H9 (cell line): ENCODE data around the gene LRP10. TPM values are rescaled to one million over a fixed set of nuclear protein-coding genes. Genes with fewer than 3 reads are reported as not detected.
A peak's percentile ranks its signal among the peaks of the same experiment; 100 is the strongest.

Experiments
- DNase-seq: peaks from one replicate; pipeline ENCODE4 v3.0.0-alpha.2; 2017
- H2AFZ ChIP-seq: one replicate; pipeline ENCODE4 v1.6.1; 2013; ENCODE audit warnings: mild to moderate bottlenecking, low read length, control low read depth, moderate library complexity
- H2AK5ac ChIP-seq: 2 replicates; pipeline ENCODE4 v1.6.1; 2013; ENCODE audit warnings: low read length, control low read depth, mixed read lengths; ENCODE audit not compliant: insufficient read length
- H2BK120ac ChIP-seq: one replicate; pipeline ENCODE4 v1.6.1; 2013; ENCODE audit warnings: low read depth, mild to moderate bottlenecking, low read length, control low read depth, inconsistent platforms; ENCODE audit not compliant: poor library complexity, severe bottlenecking
- H2BK12ac ChIP-seq: 2 replicates; pipeline ENCODE4 v1.6.1; 2013; ENCODE audit warnings: low read length, control low read depth, mixed read lengths, low read depth; ENCODE audit not compliant: insufficient read length
- H2BK15ac ChIP-seq: 2 replicates; pipeline ENCODE4 v1.6.1; 2013; ENCODE audit warnings: low read depth, low read length, control low read depth
- H2BK20ac ChIP-seq: one replicate; pipeline ENCODE4 v1.6.1; 2013; ENCODE audit warnings: low read depth, mild to moderate bottlenecking, low read length, control low read depth, inconsistent platforms; ENCODE audit not compliant: poor library complexity, severe bottlenecking
- H2BK5ac ChIP-seq: 2 replicates; pipeline ENCODE4 v1.6.1; 2013; ENCODE audit warnings: low read length, control low read depth, mixed read lengths; ENCODE audit not compliant: insufficient read length
- H3K14ac ChIP-seq: 2 replicates; pipeline ENCODE4 v1.6.1; 2013; ENCODE audit warnings: low read length, control low read depth; ENCODE audit not compliant: insufficient read depth
- H3K18ac ChIP-seq: 2 replicates; pipeline ENCODE4 v1.6.1; 2013; ENCODE audit warnings: low read depth, mild to moderate bottlenecking, mixed read lengths, low read length, control low read depth; ENCODE audit not compliant: insufficient read length
- H3K23ac ChIP-seq: 2 replicates; pipeline ENCODE4 v1.6.1; 2013; ENCODE audit warnings: low read length, control low read depth, mixed read lengths, low read depth; ENCODE audit not compliant: insufficient read length
- H3K23me2 ChIP-seq: 2 replicates; pipeline ENCODE4 v1.6.1; 2013; ENCODE audit warnings: low read depth, mild to moderate bottlenecking, mixed read lengths, low read length, control low read depth; ENCODE audit not compliant: insufficient read length, poor library complexity, severe bottlenecking
- H3K27ac ChIP-seq: 2 replicates; pipeline ENCODE4 v1.5.1; 2013; ENCODE audit warnings: low read length, control low read depth, mixed read lengths, low read depth; ENCODE audit not compliant: insufficient read length
- H3K27me3 ChIP-seq: 2 replicates; pipeline ENCODE4 v1.6.1; 2013; ENCODE audit warnings: low read length, control low read depth, inconsistent platforms; ENCODE audit not compliant: insufficient read depth
- H3K4ac ChIP-seq: 2 replicates; pipeline ENCODE4 v1.6.1; 2013; ENCODE audit warnings: low read depth, mild to moderate bottlenecking, control low read depth, inconsistent platforms, low read length, moderate library complexity
- H3K4me1 ChIP-seq: 2 replicates; pipeline ENCODE4 v1.6.1; 2013; ENCODE audit warnings: low read length, control low read depth, inconsistent platforms; ENCODE audit not compliant: insufficient read depth
- H3K4me2 ChIP-seq: 2 replicates; pipeline ENCODE4 v1.6.1; 2013; ENCODE audit warnings: low read length, control low read depth, mixed read lengths; ENCODE audit not compliant: insufficient read length, insufficient read depth
- H3K56ac ChIP-seq: 2 replicates; pipeline ENCODE4 v1.6.1; 2013; ENCODE audit warnings: low read depth, mild to moderate bottlenecking, mixed read lengths, low read length, control low read depth; ENCODE audit not compliant: insufficient read length
- H3K79me1 ChIP-seq: 2 replicates; pipeline ENCODE4 v1.6.1; 2013; ENCODE audit warnings: low read depth, mild to moderate bottlenecking, moderate library complexity, low read length, control low read depth, inconsistent platforms; ENCODE audit not compliant: insufficient read depth, poor library complexity, severe bottlenecking
- H3K79me2 ChIP-seq: 2 replicates; pipeline ENCODE4 v1.6.1; 2013; ENCODE audit warnings: low read length, control low read depth, inconsistent platforms; ENCODE audit not compliant: insufficient read depth
- H3K9ac ChIP-seq: 2 replicates; pipeline ENCODE4 v1.6.1; 2013; ENCODE audit warnings: low read length, control low read depth, mixed read lengths; ENCODE audit not compliant: insufficient read length; ENCODE audit errors: extremely low read depth
- H3K9me3 ChIP-seq: one replicate; pipeline ENCODE4 v1.6.1; 2013; ENCODE audit warnings: low read depth, low read length, inconsistent platforms; ENCODE audit not compliant: control insufficient read depth
- H3T11ph ChIP-seq: one replicate; pipeline ENCODE4 v1.6.1; 2013; ENCODE audit warnings: mild to moderate bottlenecking, low read length, control low read depth, inconsistent platforms
- H4K20me1 ChIP-seq: one replicate; pipeline ENCODE4 v1.6.1; 2013; ENCODE audit not compliant: control insufficient read depth, insufficient read length, insufficient read depth
- H4K5ac ChIP-seq: 2 replicates; pipeline ENCODE4 v1.6.1; 2013; ENCODE audit warnings: low read depth, mild to moderate bottlenecking, mixed read lengths, low read length, control low read depth; ENCODE audit not compliant: insufficient read length
- H4K8ac ChIP-seq: replicated peaks from 2 replicates; pipeline ENCODE4 v1.6.1; 2013; ENCODE audit warnings: low read length, control low read depth, mixed read lengths, low read depth; ENCODE audit not compliant: insufficient read length
- H4K91ac ChIP-seq: 2 replicates; pipeline ENCODE4 v1.6.1; 2013; ENCODE audit warnings: low read depth, mild to moderate bottlenecking, moderate library complexity, mixed read lengths, low read length, control low read depth; ENCODE audit not compliant: insufficient read length
- H3K27ac Mint-ChIP-seq, 3 experiments: 2 replicates in 2 of 3; 3 replicates in 1 of 3; pipeline ENCODE4 v1.8.0; 2020 to 2021; ENCODE audit warnings: mixed read lengths in 3 of 3, mild to moderate bottlenecking in 1 of 3, moderate library complexity in 1 of 3
- H3K27me3 Mint-ChIP-seq: 2 replicates; pipeline ENCODE4 v1.8.0; 2021; ENCODE audit warnings: low read depth, mild to moderate bottlenecking, moderate library complexity, mixed read lengths
- H3K36me3 Mint-ChIP-seq, 3 experiments: 2 replicates in 2 of 3; 3 replicates in 1 of 3; pipeline ENCODE4 v1.8.0; 2020 to 2021; ENCODE audit warnings: low read depth in 3 of 3, mixed read lengths in 3 of 3; ENCODE audit not compliant: insufficient read depth in 1 of 3
- H3K4me1 Mint-ChIP-seq, 2 experiments: 2 replicates each; pipeline ENCODE4 v1.8.0; 2020; ENCODE audit warnings: mixed read lengths in 2 of 2
- H3K4me3 Mint-ChIP-seq, 2 experiments: 2 replicates in 1 of 2; 3 replicates in 1 of 2; pipeline ENCODE4 v1.8.0; 2020 to 2021; ENCODE audit warnings: mild to moderate bottlenecking in 2 of 2, mixed read lengths in 2 of 2, moderate library complexity in 1 of 2
- H3K9me3 Mint-ChIP-seq, 2 experiments: 2 replicates in 1 of 2; 3 replicates in 1 of 2; pipeline ENCODE4 v1.8.0; 2020; ENCODE audit warnings: mild to moderate bottlenecking in 2 of 2, mixed read lengths in 2 of 2, moderate library complexity in 1 of 2
- WGBS: extraction: QIAGEN DNeasy Blood & Tissue Kit; methylation state at CpG from one replicate; pipeline ENCODE4 v1.1.7; 2013; ENCODE audit warnings: missing lambda C conversion rate, low lambda C conversion rate, mixed read lengths; ENCODE audit not compliant: insufficient read length; ENCODE audit errors: extremely low coverage; 5-methylcytosine and 5-hydroxymethylcytosine counted together
- total RNA-seq: library from RNA; stranded (reverse); gene quantifications from 2 replicates; pipeline ENCODE4 v1.2.1, GENCODE V29; 2021
- TF ChIP-seq, protein P1 (sequence below): fragments of 200-600 bp; sonication (generic); conservative IDR thresholded peaks from 3 replicates; pipeline ENCODE4 v1.8.0; 2021; ENCODE audit warnings: antibody characterized with exemption, mild to moderate bottlenecking

The LRP10 gene
- total RNA-seq, 1 experiment from 2014 or later = 13.3 TPM

- no peak overlapping the region for H2AFZ ChIP-seq
- whole genome bisulfite sequencing = no CpG with 5 or more reads among the region's 10 CpGs
- TF ChIP-seq, protein P1, sequence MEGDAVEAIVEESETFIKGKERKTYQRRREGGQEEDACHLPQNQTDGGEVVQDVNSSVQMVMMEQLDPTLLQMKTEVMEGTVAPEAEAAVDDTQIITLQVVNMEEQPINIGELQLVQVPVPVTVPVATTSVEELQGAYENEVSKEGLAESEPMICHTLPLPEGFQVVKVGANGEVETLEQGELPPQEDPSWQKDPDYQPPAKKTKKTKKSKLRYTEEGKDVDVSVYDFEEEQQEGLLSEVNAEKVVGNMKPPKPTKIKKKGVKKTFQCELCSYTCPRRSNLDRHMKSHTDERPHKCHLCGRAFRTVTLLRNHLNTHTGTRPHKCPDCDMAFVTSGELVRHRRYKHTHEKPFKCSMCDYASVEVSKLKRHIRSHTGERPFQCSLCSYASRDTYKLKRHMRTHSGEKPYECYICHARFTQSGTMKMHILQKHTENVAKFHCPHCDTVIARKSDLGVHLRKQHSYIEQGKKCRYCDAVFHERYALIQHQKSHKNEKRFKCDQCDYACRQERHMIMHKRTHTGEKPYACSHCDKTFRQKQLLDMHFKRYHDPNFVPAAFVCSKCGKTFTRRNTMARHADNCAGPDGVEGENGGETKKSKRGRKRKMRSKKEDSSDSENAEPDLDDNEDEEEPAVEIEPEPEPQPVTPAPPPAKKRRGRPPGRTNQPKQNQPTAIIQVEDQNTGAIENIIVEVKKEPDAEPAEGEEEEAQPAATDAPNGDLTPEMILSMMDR = no peak
These were observed 48.0 kb downstream of the LRP10 start for GRCh38 chr14:22919601-22919921.

More at GRCh38 chr14:22919601-22919921, 48.0 kb downstream of the LRP10 start:
- Histone ChIP-seq H4K5ac (no peak overlapping the region), H3K27ac (peak overlapping the region; percentile 49), H4K20me1 (no peaks in the 10 kb centered on the region), H2BK15ac (no peak overlapping the region), H3K23ac (no peak overlapping the region), H3K27me3 (no peaks in the 10 kb centered on the region), H3K4me2 (peak overlapping the region; percentile 79), H2BK5ac (no peak overlapping the region), H3K23me2 (peaks cover 9% of the 10 kb centered on the region), H2BK12ac (no peak overlapping the region), H3T11ph (no peak overlapping the region), H2BK120ac (no peak overlapping the region), H3K4me1 (peaks cover 3% of the 10 kb centered on the region; the same call in 1 of the 2 replicates), H3K79me1 (peaks cover 3% of the 10 kb centered on the region), H3K79me2 (peaks cover 3% of the 10 kb centered on the region; the same call in 1 of the 2 replicates), H3K4ac (no peak overlapping the region), H3K14ac (0 out of 2 replicates have a peak overlapping the region, but pooled peaks have one; percentile 36), H4K91ac (no peak overlapping the region), H3K9ac (peak overlapping the region; percentile 57), H4K8ac (no peak overlapping the region), H2BK20ac (no peak overlapping the region), H3K9me3 (no peaks in the 10 kb centered on the region), H3K18ac (peak overlapping the region; percentile 63), H3K56ac (no peak overlapping the region), H2AK5ac (no peak overlapping the region)
- peak overlapping the region; percentile 94 to 97 for H3K4me3 Mint-ChIP-seq
- H3K27me3 Mint-ChIP-seq = no peaks in the 10 kb centered on the region; the same call in 1 of the 2 replicates
- peak overlapping the region; percentile 97 to 100 (median 99) for H3K27ac Mint-ChIP-seq
- peaks cover 16 to 17% of the 10 kb centered on the region in 2 experiments for H3K4me1 Mint-ChIP-seq
- no peak for DNase-seq
- peaks cover 37 to 62% (median 59%) of the 10 kb centered on the region in 3 experiments for H3K36me3 Mint-ChIP-seq
- peaks cover 0 to 3% of the 10 kb centered on the region in 2 experiments; a peak in 1 of 5 replicates for H3K9me3 Mint-ChIP-seq
